ENCODE results near the gene DRC3. TPM values are rescaled to one million over a fixed set of nuclear protein-coding genes. Genes with fewer than 3 reads are reported as not detected.

The DRC3 gene
- total RNA-seq, 2 experiments from 2014 or later = 0.19 TPM; not detected in 1

- intact Hi-C loops (cut with micrococcal nuclease; ENCODE audit: unreplicated experiment) = no loop called here
- no TSS peak for BruUV-seq (replicated peaks)
- no peak overlapping the region for H3K4me3 ChIP-seq (ENCODE audit: low read depth, low read length, poor library complexity, severe bottlenecking)
- ChIA-PET CTCF (ENCODE audit: unreplicated experiment) (no interaction called here), POLR2A (interaction anchor here (0.7 kb wide), 1 partner anchor 408 kb away, joined by 6 read pairs; no protein-coding TSS in a partner anchor)
- TF ChIP-seq, protein P1, sequence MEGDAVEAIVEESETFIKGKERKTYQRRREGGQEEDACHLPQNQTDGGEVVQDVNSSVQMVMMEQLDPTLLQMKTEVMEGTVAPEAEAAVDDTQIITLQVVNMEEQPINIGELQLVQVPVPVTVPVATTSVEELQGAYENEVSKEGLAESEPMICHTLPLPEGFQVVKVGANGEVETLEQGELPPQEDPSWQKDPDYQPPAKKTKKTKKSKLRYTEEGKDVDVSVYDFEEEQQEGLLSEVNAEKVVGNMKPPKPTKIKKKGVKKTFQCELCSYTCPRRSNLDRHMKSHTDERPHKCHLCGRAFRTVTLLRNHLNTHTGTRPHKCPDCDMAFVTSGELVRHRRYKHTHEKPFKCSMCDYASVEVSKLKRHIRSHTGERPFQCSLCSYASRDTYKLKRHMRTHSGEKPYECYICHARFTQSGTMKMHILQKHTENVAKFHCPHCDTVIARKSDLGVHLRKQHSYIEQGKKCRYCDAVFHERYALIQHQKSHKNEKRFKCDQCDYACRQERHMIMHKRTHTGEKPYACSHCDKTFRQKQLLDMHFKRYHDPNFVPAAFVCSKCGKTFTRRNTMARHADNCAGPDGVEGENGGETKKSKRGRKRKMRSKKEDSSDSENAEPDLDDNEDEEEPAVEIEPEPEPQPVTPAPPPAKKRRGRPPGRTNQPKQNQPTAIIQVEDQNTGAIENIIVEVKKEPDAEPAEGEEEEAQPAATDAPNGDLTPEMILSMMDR (conservative IDR thresholded peaks at IDR 0.05; ENCODE audit: low read length) = no peak
- no peak for TF ChIP-seq EZH2phosphoT487 (IDR thresholded peaks at IDR 0.05; ENCODE audit: borderline replicate concordance, low read depth, low read length)
- H3K36me3 ChIP-seq (ENCODE audit: insufficient read depth, low read length) = no peaks in the 10 kb centered on the region
- no peak overlapping the region for H3K4me2 ChIP-seq (ENCODE audit: low read length)
- no peaks in the 10 kb centered on the region for H3K79me2 ChIP-seq (ENCODE audit: insufficient read depth, low read depth, low read length)
- no peaks in the 10 kb centered on the region for H4K20me1 ChIP-seq (ENCODE audit: insufficient read depth, low read length)
- H3K9me3 ChIP-seq (ENCODE audit: low read length) = no peaks in the 10 kb centered on the region
- no peak overlapping the region for H3K27ac ChIP-seq (ENCODE audit: low read depth, low read length, poor library complexity, severe bottlenecking)
- H3K9me2 ChIP-seq (ENCODE audit: insufficient read depth, low read length) = no peaks in the 10 kb centered on the region
- no peak overlapping the region for H2AFZ ChIP-seq (ENCODE audit: low read length)
- no peak for DNase-seq (ENCODE audit: low spot score)
- H3K4me1 ChIP-seq (ENCODE audit: insufficient read depth, low read length, poor library complexity, severe bottlenecking) = peaks cover 8% of the 10 kb centered on the region
Observed at GRCh38 chr17:17940441-17940911, 32.2 kb upstream of the DRC3 start.

DNA sequence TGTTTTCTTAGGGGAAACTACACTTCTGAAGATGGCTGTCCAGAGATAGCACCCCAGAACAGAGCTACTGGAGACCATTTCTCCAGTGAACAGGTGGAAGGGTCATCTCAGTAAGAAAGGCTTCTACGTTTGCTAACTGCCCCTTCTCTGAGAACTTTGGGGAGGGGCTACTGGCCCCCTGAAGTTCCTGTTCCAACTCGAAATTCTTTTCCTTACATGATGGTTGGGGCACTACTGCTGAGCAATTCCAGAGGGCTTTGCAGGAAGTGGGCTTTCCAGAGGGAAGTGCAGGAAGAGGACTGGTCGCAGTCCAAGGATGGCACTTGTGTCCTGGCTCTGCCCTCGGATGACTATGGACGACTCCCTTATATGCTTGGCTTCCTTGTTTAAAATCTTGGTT lies 31.6 kb upstream of the DRC3 start:
- no TSS peak for BruUV-seq (replicated peaks)
- H3K9me2 ChIP-seq (ENCODE audit: insufficient read depth, low read length) = no peaks in the 10 kb centered on the region
- H4K20me1 ChIP-seq (ENCODE audit: insufficient read depth, low read length) = no peaks in the 10 kb centered on the region
- TF ChIP-seq, protein P1 (conservative IDR thresholded peaks at IDR 0.05; ENCODE audit: low read length) = no peak
- no peak for TF ChIP-seq EZH2phosphoT487 (IDR thresholded peaks at IDR 0.05; ENCODE audit: borderline replicate concordance, low read depth, low read length)
- no peak overlapping the region for H3K27ac ChIP-seq (ENCODE audit: low read depth, low read length, poor library complexity, severe bottlenecking)
- H3K9me3 ChIP-seq (ENCODE audit: low read length) = no peaks in the 10 kb centered on the region
- H3K4me3 ChIP-seq (ENCODE audit: low read depth, low read length, poor library complexity, severe bottlenecking) = no peak overlapping the region
- DNase-seq (ENCODE audit: low spot score) = no peak
- H3K79me2 ChIP-seq (ENCODE audit: insufficient read depth, low read depth, low read length) = no peaks in the 10 kb centered on the region
- intact Hi-C loops (cut with micrococcal nuclease; ENCODE audit: unreplicated experiment) = no loop called here
- H3K36me3 ChIP-seq (ENCODE audit: insufficient read depth, low read length) = no peaks in the 10 kb centered on the region
- ChIA-PET POLR2A (no interaction called here), CTCF (ENCODE audit: unreplicated experiment) (no interaction called here)
- H3K4me2 ChIP-seq (ENCODE audit: low read length) = no peak overlapping the region
- H2AFZ ChIP-seq (ENCODE audit: low read length) = no peak overlapping the region
- peaks cover 8% of the 10 kb centered on the region for H3K4me1 ChIP-seq (ENCODE audit: insufficient read depth, low read length, poor library complexity, severe bottlenecking)

GRCh38 chr17:17942846-17943245 lies 29.8 kb upstream of the DRC3 start:
- no peaks in the 10 kb centered on the region for H3K9me3 ChIP-seq (ENCODE audit: low read length)
- no peak overlapping the region for H2AFZ ChIP-seq (ENCODE audit: low read length)
- peaks cover 8% of the 10 kb centered on the region for H3K4me1 ChIP-seq (ENCODE audit: insufficient read depth, low read length, poor library complexity, severe bottlenecking)
- H3K4me2 ChIP-seq (ENCODE audit: low read length) = no peak overlapping the region
- no peaks in the 10 kb centered on the region for H3K36me3 ChIP-seq (ENCODE audit: insufficient read depth, low read length)
- H4K20me1 ChIP-seq (ENCODE audit: insufficient read depth, low read length) = no peaks in the 10 kb centered on the region
- BruUV-seq (replicated peaks) = no TSS peak
- H3K27ac ChIP-seq (ENCODE audit: low read depth, low read length, poor library complexity, severe bottlenecking) = no peak overlapping the region
- no peak for DNase-seq (ENCODE audit: low spot score)
- ChIA-PET POLR2A (no interaction called here), CTCF (ENCODE audit: unreplicated experiment) (no interaction called here)
- no peaks in the 10 kb centered on the region for H3K79me2 ChIP-seq (ENCODE audit: insufficient read depth, low read depth, low read length)
- no peak overlapping the region for H3K4me3 ChIP-seq (ENCODE audit: low read depth, low read length, poor library complexity, severe bottlenecking)
- intact Hi-C loops (cut with micrococcal nuclease; ENCODE audit: unreplicated experiment) = no loop called here
- TF ChIP-seq, protein P1 (conservative IDR thresholded peaks at IDR 0.05; ENCODE audit: low read length) = no peak
- no peak for TF ChIP-seq EZH2phosphoT487 (IDR thresholded peaks at IDR 0.05; ENCODE audit: borderline replicate concordance, low read depth, low read length)
- H3K9me2 ChIP-seq (ENCODE audit: insufficient read depth, low read length) = no peaks in the 10 kb centered on the region
